HG02970 (cell line): ENCODE measurements around the gene DLGAP4.

ENCODE experiments used
- ATAC-seq: cut with Tn5 transposase; IDR thresholded peaks from one replicate; pipeline ENCODE4 v1.9.1; 2021; ENCODE audit warnings: mild to moderate bottlenecking, moderate library complexity, moderate number of reproducible peaks; ENCODE audit not compliant: unreplicated experiment, low FRiP score

DLGAP4 gene

DNA sequence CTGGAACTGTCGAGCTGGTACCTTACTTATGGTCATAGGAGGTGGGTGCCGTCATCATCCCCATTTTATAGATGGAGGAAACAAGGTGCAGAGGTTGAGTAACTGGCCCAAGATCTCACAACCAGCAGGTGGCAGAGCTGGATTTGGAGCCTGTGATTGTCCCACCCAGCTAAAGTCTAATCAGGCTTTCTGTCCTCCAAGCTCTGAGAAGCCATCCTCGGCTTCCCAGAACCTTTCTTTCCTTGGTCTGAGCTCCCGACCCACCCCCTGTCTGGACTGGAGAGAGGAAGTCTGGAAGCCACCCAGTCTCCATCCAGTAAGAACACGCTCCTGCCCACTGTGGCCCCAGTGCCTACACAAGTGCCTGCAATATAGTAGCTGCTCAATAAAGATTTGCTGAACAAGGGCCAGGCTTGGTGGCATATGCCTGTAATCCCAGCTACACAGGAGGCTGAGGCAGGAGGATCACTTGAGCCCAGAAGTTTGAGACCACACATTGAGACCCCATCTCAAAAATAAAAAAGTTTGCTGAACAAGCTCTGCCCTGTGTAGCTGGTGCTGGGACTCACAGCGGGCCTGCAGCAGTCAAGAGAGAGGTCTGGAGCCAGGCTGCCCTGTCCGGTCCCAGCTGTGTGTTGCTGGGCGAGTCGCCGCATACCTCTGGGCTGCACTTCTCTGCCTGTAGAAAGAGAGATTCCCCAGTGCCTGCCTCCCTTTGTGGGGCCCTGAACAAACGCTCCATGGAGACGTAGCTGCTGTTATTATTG, 32.5 kb upstream of the DLGAP4 start:
- no peak for ATAC-seq

DNA sequence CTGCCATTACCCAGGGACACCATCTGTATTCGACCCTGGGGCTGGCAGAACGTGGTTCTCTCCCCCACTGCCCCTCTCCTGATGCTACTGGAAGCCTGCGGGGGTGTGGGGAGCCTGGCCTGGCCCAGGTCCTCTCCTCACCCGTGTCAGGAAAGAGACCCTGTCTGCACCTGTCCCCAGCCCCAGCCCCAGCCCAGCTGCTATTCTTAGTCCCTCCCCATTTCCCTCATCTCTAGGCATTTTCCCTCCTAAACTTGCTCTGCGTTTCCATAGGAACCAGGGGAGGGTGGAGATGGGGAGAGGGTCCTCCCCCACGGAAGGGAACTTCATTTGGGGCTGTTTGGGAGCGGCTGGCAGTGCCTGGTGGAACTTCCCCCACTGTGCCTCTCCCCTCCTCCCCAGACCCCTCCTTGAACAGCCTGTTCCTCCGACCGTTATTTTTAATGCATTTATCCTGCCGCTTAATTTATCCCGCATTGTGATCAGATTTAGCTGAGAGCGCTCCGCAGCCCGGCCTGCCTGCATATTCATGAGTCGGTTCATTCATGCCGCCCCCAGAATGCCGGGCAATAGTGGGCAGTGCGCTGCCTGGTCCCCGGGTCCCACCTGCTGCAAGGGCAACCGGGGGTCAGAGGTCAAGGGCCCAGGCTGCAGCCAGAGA, 31.8 kb upstream of the DLGAP4 start:
- no peak for ATAC-seq

GRCh38 chr20:36275011-36275410, 31.1 kb upstream of the DLGAP4 start:
- no peak for ATAC-seq

DNA sequence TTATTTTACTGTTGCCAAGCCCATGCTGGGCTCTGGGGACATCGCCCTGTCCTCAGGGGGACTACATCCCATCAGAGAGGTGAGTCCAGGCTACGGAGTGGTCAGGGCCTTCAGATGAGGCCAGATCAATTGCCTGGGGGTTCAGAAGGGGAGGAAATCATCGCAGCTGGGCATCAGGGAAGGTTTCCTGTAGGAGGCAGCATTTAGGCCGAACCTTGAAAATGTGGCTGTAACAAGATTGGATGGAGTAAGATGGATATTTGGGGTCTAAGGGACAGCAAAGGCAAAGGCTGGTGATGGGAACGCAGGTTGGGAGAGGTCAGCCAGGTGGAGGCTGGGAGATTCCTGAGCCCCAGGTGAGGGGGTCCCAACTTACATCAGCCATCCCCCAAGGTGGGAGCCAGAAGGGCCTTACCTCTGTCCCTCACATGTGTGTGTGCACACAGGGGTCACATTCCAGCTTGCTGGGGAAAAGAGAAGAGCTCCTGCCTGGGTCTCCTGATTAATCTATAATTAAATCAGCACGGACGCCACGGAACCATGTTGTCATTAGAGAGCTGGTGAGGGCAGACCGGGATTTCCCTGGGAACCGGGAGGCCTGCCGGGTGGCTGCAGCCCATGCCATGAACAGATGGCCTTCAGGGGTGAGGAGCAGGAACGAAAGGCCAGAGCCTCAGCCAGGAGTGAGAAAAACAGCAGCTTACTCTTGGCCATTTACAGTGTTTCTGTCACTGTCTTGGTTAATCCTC, 30.5 kb upstream of the DLGAP4 start:
- ATAC-seq = no peak

- ATAC-seq = no peak
Observed at GRCh38 chr20:36277546-36277945, 28.6 kb upstream of the DLGAP4 start.

- no peak for ATAC-seq
Observed at GRCh38 chr20:36279362-36279761, 26.8 kb upstream of the DLGAP4 start.

DNA sequence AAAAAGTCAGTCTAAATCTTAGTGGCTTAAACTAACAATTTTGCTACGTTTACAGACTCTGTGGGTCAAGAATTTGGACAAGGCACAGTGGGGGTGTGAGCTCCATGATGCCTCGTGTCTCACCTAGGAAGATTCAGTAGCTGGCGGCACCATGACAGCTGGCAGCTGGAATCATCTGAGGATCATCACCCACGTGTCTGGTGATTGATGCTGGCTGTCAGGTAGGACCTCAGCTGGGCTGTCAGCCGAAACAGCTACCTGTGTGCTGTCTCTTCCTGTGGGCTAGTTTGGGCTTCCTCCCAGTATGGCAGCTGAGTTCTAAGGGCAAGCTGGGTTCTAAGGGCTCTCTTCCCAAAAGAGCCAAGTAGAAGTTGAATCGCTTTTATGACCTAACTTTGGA, 26.4 kb upstream of the DLGAP4 start:
- ATAC-seq = no peak

- ATAC-seq = no peak
Observed at GRCh38 chr20:36281785-36282380, 24.3 kb upstream of the DLGAP4 start.

DNA sequence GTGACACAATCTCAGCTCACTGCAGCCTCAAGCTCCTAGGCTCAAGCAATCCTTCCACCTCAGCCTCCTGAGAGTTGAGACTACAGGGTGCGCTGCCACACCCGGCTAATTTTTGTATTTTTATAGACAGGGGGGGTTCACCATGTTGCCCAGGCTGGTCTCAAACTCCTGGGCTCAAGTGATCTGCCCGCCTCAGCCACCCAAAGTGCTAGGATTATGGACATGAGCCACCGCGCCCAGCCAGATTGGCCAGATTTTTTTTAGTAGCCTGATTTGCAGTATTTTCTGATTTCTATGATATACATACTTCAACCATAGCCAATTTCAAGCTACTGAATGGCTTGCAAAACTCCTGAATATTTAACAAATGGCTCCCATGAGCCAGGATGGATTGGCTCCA, 21.4 kb upstream of the DLGAP4 start:
- ATAC-seq = no peak

DNA sequence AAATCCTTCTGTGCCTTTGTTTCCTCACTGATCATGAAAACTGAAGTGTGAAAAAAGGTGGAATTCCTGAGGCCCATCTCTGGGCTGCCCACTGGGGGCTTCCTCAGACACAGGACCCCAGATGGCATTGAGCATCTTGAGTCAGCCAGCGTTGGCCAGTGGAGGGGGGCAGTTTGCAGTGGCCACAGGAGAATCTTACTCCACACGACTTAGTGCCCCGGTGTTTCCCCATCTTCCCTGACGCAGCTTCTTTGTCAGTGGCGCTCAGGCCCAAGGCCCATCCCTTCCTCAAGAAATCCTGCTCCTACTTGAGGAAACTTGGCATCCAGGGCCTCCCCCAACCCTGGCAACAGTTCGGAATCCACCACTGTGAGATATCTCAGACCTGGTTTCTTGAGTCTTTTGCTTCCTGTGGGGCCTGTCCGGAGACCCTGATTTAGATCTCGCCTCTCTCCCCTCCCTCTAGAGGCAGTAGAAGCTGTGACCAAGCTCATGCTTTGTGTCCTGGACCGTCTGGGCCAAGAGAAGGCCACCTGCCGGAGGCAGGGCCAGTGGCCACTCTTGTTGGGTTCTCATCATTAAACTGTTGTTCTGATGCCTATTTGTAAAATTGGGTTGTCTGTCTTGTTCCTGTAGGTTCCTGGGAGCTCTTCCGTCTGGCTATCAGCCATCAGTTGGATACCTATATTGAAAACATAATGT, 20.2 kb upstream of the DLGAP4 start:
- ATAC-seq = no peak

- ATAC-seq = no peak
Observed at GRCh38 chr20:36297656-36298055, 8.5 kb upstream of the DLGAP4 start.

GRCh38 chr20:36298061-36298460, 8.1 kb upstream of the DLGAP4 start:
- no peak for ATAC-seq

GRCh38 chr20:36298795-36299339, 7.3 kb upstream of the DLGAP4 start:
- no peak for ATAC-seq

- ATAC-seq = no peak
Observed at GRCh38 chr20:36299459-36299858, 6.7 kb upstream of the DLGAP4 start.

GRCh38 chr20:36301359-36302119, 4.6 kb upstream of the DLGAP4 start:
- no peak for ATAC-seq

- ATAC-seq = no peak
Observed at GRCh38 chr20:36303020-36303595, 3.0 kb upstream of the DLGAP4 start.

DNA sequence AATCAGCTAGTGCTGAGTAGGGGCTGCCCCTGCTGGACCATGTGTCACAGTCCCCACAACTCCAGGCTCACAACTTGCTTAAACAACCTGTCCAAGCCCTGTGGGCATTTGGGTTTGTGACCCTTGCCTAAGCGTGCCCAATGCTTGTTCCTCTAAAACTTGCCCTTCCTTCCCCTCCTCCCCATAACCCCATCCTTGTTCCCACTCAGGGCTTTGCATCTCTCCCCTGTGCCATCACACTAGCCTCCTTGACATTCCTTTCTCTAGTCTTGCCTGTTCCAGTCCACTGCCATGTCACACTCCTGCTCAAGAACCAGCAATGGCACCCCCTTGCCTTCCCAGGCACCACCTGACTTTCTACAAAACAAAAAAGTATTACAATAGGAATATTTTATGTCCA, 2.3 kb upstream of the DLGAP4 start:
- no peak for ATAC-seq

DNA sequence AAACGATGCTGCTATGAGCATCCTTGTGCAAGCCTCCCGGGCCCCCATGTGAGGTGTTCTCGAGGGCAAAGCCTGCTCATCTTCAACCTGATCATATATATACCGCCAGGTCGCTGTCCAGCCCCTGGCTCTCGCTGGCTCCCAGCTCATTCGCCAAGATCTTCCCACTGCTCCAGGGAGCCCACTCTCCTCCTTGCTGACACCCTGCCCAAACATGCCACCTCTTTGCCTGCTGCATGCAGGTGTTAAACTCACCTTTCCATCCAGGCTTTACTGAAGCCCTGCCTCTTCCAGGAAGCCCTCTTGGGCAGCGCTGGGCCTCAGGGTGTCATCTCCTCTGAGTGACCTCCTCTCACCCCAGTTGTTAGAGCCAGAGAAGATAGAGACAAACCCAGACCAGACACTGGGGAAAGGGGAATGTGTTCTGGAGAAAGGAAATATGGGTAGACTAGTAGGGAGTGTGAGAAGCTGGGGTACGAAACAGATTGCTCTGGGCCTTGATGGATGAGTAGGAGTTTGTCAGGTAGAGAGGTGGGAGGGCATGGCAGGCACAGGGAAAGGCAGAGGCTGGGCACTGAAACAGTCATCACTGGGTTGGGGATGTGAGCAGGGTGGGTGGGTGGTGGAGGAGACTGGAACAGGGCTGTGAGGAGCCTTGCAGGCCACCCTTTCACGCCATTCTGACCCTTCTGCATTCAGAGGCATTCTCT, 1.2 kb upstream of the DLGAP4 start:
- no peak for ATAC-seq
